GM18868 (cell line): Measurements from ENCODE around the gene PHLDB2.
A peak's percentile ranks its signal among the peaks of the same experiment; 100 is the strongest.
"Not testable (repeated sequence)": the region's sequence is repeated elsewhere in the genome, so short reads cannot be mapped to it uniquely, and the experiment has no call there.

Source experiments
- ATAC-seq: cut with Tn5 transposase; IDR thresholded peaks from one replicate; pipeline ENCODE4 v1.9.1; 2021; ENCODE audit warnings: mild to moderate bottlenecking, moderate library complexity; ENCODE audit not compliant: unreplicated experiment

Gene PHLDB2

DNA sequence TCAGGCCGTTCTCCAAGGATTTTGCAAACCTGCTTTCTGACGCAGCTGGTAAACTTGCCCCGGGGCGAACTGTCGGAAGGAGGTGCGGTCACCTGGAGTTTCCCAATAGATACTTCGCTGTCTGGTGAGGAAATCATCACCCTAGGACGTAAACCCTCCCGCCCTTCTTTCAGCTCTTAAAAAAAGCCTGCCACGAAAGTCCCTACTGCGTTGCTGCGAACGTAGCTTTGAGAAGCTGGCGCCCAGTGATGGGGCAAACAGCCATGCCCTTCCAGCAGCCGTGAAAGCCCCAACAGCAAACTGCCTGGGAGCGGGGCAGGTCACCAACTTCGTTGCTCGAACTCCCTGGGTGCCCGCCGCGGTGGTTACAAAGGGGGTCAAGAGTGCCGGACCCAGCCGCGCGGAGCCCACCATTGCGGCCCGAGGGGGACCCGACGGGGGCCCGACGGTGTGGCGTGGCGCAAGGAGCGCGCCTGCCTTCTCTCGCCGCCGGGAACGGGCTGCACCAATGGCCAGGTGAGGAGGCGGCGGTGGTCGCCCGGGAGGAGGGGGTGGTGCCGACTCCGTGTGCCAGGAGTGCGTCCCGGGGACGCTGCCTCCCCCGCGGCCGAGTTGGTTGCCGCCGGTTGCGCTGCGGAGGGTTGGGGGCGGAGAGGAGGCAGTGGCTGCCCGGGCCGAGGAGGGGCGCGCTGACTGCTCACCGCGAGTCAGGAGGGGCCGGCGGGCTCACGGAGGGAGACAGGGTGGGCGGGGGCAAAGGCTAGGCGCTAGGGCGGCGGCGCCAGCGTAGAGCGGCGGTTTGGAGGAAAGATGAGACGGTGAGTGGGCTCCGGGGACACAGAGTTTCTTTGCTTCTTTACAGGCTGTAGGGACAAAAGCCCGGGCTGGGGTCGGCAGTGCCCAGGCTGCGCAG, at the start of gene PHLDB2:
Gene PHLDB2, plus strand, starts transcription at position 205 of the 913 bp plus-strand sequence. CDS start 24,813 bp downstream, outside the sequence.
- peak; percentile 30 for ATAC-seq

- ATAC-seq, result no peak
Measured at GRCh38 chr3:111810909-111811308, 48.2 kb upstream of the PHLDB2 start.

GRCh38 chr3:111811811-111812210, 47.3 kb upstream of the PHLDB2 start:
- ATAC-seq, result no peak

GRCh38 chr3:111812701-111813100, 46.4 kb upstream of the PHLDB2 start:
- no peak for ATAC-seq

- no peak for ATAC-seq
Measured at GRCh38 chr3:111813441-111813840, 45.6 kb upstream of the PHLDB2 start.

- no peak for ATAC-seq
Measured at GRCh38 chr3:111813979-111814378, 45.1 kb upstream of the PHLDB2 start.

DNA sequence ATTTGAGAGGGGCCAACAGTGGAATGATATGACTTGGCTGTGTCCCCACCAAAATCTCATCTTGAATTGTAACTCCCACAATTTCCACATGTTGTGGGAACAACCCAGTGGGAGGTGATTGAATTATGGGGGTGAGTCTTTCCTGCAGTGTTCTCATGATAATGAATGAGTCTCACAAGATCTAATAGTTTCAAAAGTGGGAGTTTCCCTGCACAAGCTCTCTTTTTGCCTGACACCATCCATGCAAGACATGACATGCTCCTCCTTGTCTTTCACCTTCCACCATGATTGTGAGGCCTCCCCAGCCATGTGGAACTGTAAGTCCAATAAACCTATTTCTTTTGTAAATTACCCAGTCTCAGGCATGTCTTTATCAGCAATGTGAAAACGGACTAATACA, 42.3 kb upstream of the PHLDB2 start:
- ATAC-seq, result not testable (repeated sequence)

- ATAC-seq, result no peak
Measured at GRCh38 chr3:111819927-111820326, 39.1 kb upstream of the PHLDB2 start.

DNA sequence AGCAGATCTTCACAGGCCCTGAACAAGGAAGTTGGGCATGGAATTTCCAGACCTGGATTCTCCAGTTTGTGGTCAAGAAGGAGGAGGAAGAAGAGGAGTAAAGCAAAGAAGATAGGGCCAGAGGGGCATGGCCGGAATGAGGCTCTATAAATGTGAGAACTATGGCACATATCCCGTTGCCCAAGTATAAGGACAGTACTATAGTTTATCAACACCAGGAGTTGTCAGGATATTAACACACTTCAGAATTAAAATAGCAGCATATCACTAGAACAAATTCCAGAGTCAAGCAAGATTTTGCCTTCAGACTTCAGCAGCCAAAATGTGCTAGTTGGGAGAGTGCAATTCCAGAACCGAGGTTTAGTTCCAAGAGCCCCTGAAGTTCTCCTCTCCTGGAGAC, 38.4 kb upstream of the PHLDB2 start:
- no peak for ATAC-seq

DNA sequence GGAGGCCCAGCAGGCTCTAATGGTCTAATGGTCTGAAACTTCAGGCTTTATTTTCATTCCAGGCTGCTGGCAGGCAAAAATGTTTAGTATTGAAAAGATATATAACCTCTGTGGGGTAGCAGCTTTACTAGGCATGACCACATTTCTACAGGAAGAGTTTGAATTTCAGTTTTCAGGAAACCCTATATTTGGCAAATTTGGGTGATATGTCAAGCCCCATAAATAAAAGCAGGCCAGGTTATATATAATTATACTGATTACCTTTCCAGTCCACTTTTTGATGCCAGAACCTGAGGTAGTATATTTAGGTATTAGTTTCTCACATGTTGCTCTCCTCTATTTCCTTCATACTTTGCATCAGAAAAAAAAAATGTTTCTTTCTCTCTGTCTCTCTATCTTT, 37.2 kb upstream of the PHLDB2 start:
- no peak for ATAC-seq

DNA sequence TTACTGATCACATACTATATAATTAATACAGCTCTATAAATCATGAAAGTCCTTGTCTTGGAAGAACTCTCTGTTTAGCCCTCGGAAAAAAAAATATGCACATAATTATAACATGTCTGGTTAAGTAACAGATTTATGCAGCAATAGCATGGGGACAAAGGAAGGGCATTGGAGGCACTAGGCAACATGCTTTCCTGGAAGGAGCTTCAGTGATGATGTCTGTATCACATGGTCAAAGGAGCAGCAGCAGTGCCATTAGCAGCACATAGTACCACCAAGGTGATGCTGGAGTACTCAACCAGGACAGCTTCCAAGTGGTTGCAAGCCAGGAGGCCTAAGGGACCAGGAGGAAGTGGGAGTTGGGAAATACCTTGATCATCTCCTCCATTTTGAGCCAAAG, 36.3 kb upstream of the PHLDB2 start:
- ATAC-seq, result no peak

DNA sequence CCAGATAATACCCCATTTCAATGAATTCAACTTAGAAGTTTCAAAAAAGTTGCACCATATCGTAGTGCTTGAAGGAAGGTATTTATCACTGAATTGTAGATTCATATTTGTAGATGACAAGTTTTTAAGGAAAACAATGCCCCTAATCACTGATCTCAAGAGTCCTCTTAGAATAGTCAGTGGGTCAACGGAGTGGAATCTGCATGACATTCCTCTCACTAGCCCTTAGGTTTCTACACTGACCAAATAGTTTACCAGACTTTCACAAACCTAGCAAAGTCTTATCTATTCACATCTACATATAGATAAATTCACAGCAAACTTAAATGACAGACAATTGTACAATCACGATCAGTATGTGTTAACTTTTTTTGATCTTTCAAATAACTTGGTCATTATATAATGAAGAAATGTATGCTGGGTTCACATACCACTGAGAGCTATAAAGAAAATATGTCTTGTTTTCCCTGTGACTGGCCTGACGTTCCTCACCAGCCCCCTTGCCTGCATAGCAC, 35.7 kb upstream of the PHLDB2 start:
- ATAC-seq, result no peak

DNA sequence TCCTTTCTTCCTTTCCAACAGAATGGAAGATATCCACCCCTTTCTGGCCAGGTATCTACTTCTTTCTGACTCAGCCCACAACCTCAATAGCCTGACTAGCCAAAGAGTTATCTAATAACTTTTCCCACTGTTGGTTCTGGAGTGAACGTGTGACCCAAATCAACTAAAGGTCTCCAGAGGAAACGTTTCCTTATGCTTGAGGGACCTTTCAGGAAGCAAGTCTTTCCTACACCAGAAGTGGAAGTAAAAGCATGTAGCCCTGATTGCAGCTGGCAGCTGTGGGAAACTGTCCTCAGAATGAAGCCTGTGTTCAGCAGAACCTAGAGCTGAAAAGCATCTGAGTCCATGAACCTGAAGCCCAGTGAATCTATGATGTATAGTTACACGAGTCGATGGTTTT, 34.7 kb upstream of the PHLDB2 start:
- ATAC-seq, result no peak

DNA sequence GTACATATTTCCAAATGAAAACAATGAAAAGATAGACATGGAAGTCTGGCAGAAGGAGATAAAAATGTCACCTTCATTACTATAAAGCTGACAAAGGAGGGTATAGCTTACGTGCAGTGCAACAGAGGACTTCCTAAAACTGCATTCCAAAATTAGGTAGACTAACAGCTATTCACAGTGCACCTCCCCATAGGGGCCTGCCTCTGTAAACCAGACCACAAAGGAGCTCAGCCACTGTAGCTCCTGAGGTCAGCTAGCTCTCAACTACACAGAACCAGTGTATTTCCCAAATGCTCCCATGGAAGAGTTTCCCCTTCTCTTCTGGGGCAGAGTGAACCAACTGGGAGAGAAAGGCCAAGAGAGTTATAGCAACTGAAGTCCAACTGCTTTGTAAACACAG, 31.2 kb upstream of the PHLDB2 start:
- ATAC-seq, result no peak

- ATAC-seq, result no peak
Measured at GRCh38 chr3:111828530-111828929, 30.5 kb upstream of the PHLDB2 start.

GRCh38 chr3:111829023-111829422, 30.0 kb upstream of the PHLDB2 start:
- ATAC-seq, result no peak

DNA sequence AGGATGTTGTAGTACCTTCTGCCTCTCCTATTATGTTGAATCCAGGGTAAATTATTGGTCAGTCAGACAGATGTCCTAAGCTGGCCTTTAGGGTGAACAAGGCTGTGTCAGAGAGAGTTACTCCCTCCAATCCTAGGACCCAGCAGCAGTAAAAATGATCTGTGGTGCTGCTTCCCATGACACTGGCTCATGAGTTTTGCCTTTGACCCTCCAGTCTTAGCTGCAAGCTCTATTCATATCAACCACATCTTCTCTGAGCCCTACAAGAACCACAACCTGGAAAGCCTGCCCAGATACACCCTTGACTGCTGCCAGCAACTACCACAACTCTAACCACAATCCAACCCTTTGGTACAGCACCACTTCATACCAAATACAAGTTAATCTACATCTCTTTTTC, 27.2 kb upstream of the PHLDB2 start:
- no peak for ATAC-seq

DNA sequence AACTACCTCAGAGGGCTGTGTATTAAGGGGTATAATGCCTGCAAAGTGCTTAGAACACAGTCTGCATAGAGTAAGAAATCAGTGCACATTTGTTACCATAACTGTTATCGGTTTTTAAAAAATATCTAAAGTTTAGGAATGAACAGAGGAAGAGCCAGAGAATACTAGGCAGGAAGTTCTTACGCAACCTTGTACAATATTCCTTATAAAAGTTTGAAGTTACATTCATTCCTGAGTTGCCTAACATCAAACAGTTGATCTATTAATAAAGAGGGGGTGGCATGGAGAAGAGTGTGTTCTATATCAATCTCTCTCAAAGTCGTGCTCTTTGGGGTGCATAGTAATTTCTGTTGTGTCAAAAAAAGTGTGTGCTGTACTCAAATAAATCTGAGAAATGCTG, 22.0 kb upstream of the PHLDB2 start:
- no peak for ATAC-seq

- no peak for ATAC-seq
Measured at GRCh38 chr3:111838133-111838532, 20.9 kb upstream of the PHLDB2 start.

GRCh38 chr3:111846039-111846438, 13.0 kb upstream of the PHLDB2 start:
- ATAC-seq, result no peak

DNA sequence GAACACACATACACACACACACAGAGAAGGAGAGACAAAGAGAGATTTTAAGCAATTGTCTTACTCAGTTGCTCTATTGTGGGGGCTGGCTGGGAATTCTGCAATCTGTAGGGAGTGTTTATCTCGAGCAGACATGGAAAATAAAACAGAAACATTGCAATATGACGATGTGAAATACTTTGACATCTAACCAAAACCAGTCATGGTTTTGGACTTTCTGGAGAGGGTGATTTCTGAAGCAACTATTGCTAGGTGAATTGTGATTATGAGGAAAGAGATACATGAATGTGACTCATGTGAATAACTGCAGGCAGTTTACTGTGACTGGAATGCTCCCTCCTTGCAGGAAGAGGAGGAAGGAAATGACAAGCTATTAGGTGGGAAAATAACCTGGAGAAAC, 12.3 kb upstream of the PHLDB2 start:
- no peak for ATAC-seq

- no peak for ATAC-seq
Measured at GRCh38 chr3:111848283-111848682, 10.8 kb upstream of the PHLDB2 start.

DNA sequence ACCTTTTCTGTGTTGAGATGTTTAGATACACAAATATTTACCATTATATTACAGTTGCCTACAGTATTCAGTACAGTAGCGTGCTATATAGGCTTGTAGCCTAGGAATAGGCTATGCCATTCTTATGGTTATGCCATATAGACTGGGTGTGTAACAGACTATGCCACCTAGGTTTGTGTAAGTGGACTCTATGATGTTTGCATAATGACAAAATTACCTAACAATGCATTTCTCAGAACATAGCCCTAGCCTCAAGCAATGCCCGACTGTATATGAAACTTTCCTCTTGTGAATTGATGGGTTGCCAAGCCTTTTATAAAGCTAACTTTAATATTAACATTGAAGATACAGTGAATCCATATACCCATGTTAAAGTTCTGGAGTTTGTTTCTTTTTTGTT, 10.3 kb upstream of the PHLDB2 start:
- no peak for ATAC-seq
